ENCODE data around the gene RBMS1. TPM values are rescaled to one million over a fixed set of nuclear protein-coding genes. Genes with fewer than 3 reads are reported as not detected.
A peak's percentile ranks its signal among the peaks of the same experiment; 100 is the strongest.

RBMS1 gene
- total RNA-seq, 1 donor, result 111 TPM

GRCh38 chr2:160252900-160253299 lies 240.7 kb downstream of the RBMS1 start:
- DNase-seq (ENCODE audit: insufficient read length, low spot score, missing footprints), result no peak
- Histone ChIP-seq H3K27me3 (ENCODE audit: insufficient read depth, low read length) (no peaks in the 10 kb centered on the region), H3K4me1 (ENCODE audit: insufficient read depth, low read length) (peaks cover 28% of the 10 kb centered on the region), H3K4me2 (ENCODE audit: insufficient read depth, low read length) (no peak overlapping the region), H3K4me3 (ENCODE audit: insufficient read depth, low read length) (no peak overlapping the region), H3K36me3 (ENCODE audit: insufficient read depth, low read length) (no peaks in the 10 kb centered on the region), H3K27ac (ENCODE audit: low read depth, low read length) (no peak overlapping the region), H4K20me1 (ENCODE audit: insufficient read depth, low read length) (no peaks in the 10 kb centered on the region), H3K9me3 (ENCODE audit: low read depth, low read length) (no peaks in the 10 kb centered on the region), H3K79me2 (ENCODE audit: insufficient read depth, low read length) (no peaks in the 10 kb centered on the region), H2AFZ (ENCODE audit: low read length) (no peak overlapping the region)
- TF ChIP-seq CTCF (IDR thresholded peaks at IDR 0.05; ENCODE audit: extremely low read depth, low read depth, low read length), result no peak

- Histone ChIP-seq H3K79me2 (ENCODE audit: insufficient read depth, low read length) (no peaks in the 10 kb centered on the region), H3K4me2 (ENCODE audit: insufficient read depth, low read length) (no peak overlapping the region), H3K36me3 (ENCODE audit: insufficient read depth, low read length) (no peaks in the 10 kb centered on the region), H2AFZ (ENCODE audit: low read length) (no peak overlapping the region), H4K20me1 (ENCODE audit: insufficient read depth, low read length) (no peaks in the 10 kb centered on the region), H3K4me3 (ENCODE audit: insufficient read depth, low read length) (no peak overlapping the region), H3K27me3 (ENCODE audit: insufficient read depth, low read length) (no peaks in the 10 kb centered on the region), H3K9me3 (ENCODE audit: low read depth, low read length) (no peaks in the 10 kb centered on the region), H3K27ac (ENCODE audit: low read depth, low read length) (no peak overlapping the region), H3K4me1 (ENCODE audit: insufficient read depth, low read length) (peaks cover 22% of the 10 kb centered on the region)
- TF ChIP-seq CTCF (IDR thresholded peaks at IDR 0.05; ENCODE audit: extremely low read depth, low read depth, low read length), result peak; percentile 79
- no peak for DNase-seq (ENCODE audit: insufficient read length, low spot score, missing footprints)
Observed at GRCh38 chr2:160252278-160252887, 241.2 kb downstream of the RBMS1 start.

GRCh38 chr2:160251569-160251968 lies 242.0 kb downstream of the RBMS1 start:
- Histone ChIP-seq H3K4me2 (ENCODE audit: insufficient read depth, low read length) (no peak overlapping the region), H4K20me1 (ENCODE audit: insufficient read depth, low read length) (no peaks in the 10 kb centered on the region), H3K79me2 (ENCODE audit: insufficient read depth, low read length) (no peaks in the 10 kb centered on the region), H2AFZ (ENCODE audit: low read length) (no peak overlapping the region), H3K27ac (ENCODE audit: low read depth, low read length) (no peak overlapping the region), H3K4me1 (ENCODE audit: insufficient read depth, low read length) (peaks cover 16% of the 10 kb centered on the region), H3K9me3 (ENCODE audit: low read depth, low read length) (no peaks in the 10 kb centered on the region), H3K36me3 (ENCODE audit: insufficient read depth, low read length) (no peaks in the 10 kb centered on the region), H3K27me3 (ENCODE audit: insufficient read depth, low read length) (no peaks in the 10 kb centered on the region), H3K4me3 (ENCODE audit: insufficient read depth, low read length) (no peak overlapping the region)
- no peak for DNase-seq (ENCODE audit: insufficient read length, low spot score, missing footprints)
- no peak for TF ChIP-seq CTCF (IDR thresholded peaks at IDR 0.05; ENCODE audit: extremely low read depth, low read depth, low read length)

- Histone ChIP-seq H3K36me3 (ENCODE audit: insufficient read depth, low read length) (no peaks in the 10 kb centered on the region), H3K27ac (ENCODE audit: low read depth, low read length) (no peak overlapping the region), H3K79me2 (ENCODE audit: insufficient read depth, low read length) (no peaks in the 10 kb centered on the region), H2AFZ (ENCODE audit: low read length) (no peak overlapping the region), H3K4me1 (ENCODE audit: insufficient read depth, low read length) (peaks cover 9% of the 10 kb centered on the region), H3K9me3 (ENCODE audit: low read depth, low read length) (no peaks in the 10 kb centered on the region), H3K4me2 (ENCODE audit: insufficient read depth, low read length) (no peak overlapping the region), H3K4me3 (ENCODE audit: insufficient read depth, low read length) (no peak overlapping the region), H3K27me3 (ENCODE audit: insufficient read depth, low read length) (no peaks in the 10 kb centered on the region), H4K20me1 (ENCODE audit: insufficient read depth, low read length) (no peaks in the 10 kb centered on the region)
- TF ChIP-seq CTCF (IDR thresholded peaks at IDR 0.05; ENCODE audit: extremely low read depth, low read depth, low read length), result no peak
- no peak for DNase-seq (ENCODE audit: insufficient read length, low spot score, missing footprints)
Observed at GRCh38 chr2:160249876-160250275, 243.7 kb downstream of the RBMS1 start.
